CD4-positive, alpha-beta T cell (primary cell): ENCODE measurements around the gene GLB1L2. TPM values are rescaled to one million over a fixed set of nuclear protein-coding genes. Genes with fewer than 3 reads are reported as not detected.

Experiments
- ATAC-seq: fragments of 200-7000 bp; cut with Tn5 transposase; one replicate; pipeline ENCODE4 v1.10.0; 2022; ENCODE audit warnings: mild to moderate bottlenecking; ENCODE audit not compliant: poor library complexity
- CTCF ChIA-PET: fragments of 350-600 bp; sonication (Branson Sonifier 250); formaldehyde crosslinking; loops from one replicate; lab custom pipeline; 2021; ENCODE audit warnings: antibody characterized with exemption, inconsistent platforms; lab: Charles Lee
- POLR2A ChIA-PET: fragments of 350-600 bp; sonication (Branson Sonifier 250); formaldehyde crosslinking; loops from one replicate; lab custom pipeline; 2021; ENCODE audit warnings: antibody characterized with exemption, inconsistent platforms; lab: Charles Lee
- DNase-seq, 14 experiments: peaks; one replicate each; pipeline ENCODE4 v3.0.0-alpha.2; 2013 to 2020; ENCODE audit warnings: mixed read lengths in 2 of 14
- H3K27ac ChIP-seq, 2 donors: one replicate each; pipeline versions ENCODE4 v1.5.1 to v1.7.0; 2013; ENCODE audit warnings: low read length in 2 of 2, low read depth in 1 of 2, mild to moderate bottlenecking in 1 of 2
- H3K27me3 ChIP-seq, 2 experiments: 1 replicate in 1 of 2; 2 replicates in 1 of 2; pipeline versions ENCODE4 v1.6.1 to v1.7.0; 2013; ENCODE audit warnings: low read length in 2 of 2, control low read depth in 1 of 2, mild to moderate bottlenecking in 1 of 2, moderate library complexity in 1 of 2; ENCODE audit not compliant: insufficient read depth in 2 of 2, control insufficient read depth in 1 of 2
- H3K36me3 ChIP-seq: one replicate; pipeline ENCODE4 v1.6.1; 2013; ENCODE audit warnings: low read length, control low read depth; ENCODE audit not compliant: insufficient read depth
- H3K4me1 ChIP-seq: one replicate; pipeline ENCODE4 v1.6.1; 2013; ENCODE audit warnings: low read length, control low read depth; ENCODE audit not compliant: insufficient read depth
- H3K4me3 ChIP-seq: one replicate; pipeline ENCODE4 v1.5.1; 2013; ENCODE audit warnings: mild to moderate bottlenecking, low read length, moderate library complexity
- H3K9me3 ChIP-seq, 2 experiments: 1 replicate in 1 of 2; 2 replicates in 1 of 2; pipeline versions ENCODE4 v1.6.1 to v1.7.0; 2013; ENCODE audit warnings: low read length in 2 of 2, mild to moderate bottlenecking in 2 of 2, control low read depth in 1 of 2, moderate library complexity in 1 of 2; ENCODE audit not compliant: control insufficient read depth in 1 of 2, insufficient read depth in 1 of 2
- H3K27ac Mint-ChIP-seq: one replicate; pipeline ENCODE4 v1.8.0; 2020; ENCODE audit warnings: mixed read lengths
- H3K27me3 Mint-ChIP-seq: one replicate; pipeline ENCODE4 v1.8.0; 2021; ENCODE audit warnings: mixed read lengths
- H3K36me3 Mint-ChIP-seq: one replicate; pipeline ENCODE4 v1.8.0; 2021; ENCODE audit warnings: low read depth, mixed read lengths
- H3K4me1 Mint-ChIP-seq: one replicate; pipeline ENCODE4 v1.8.0; 2021; ENCODE audit warnings: low read depth, mixed read lengths
- H3K4me3 Mint-ChIP-seq: one replicate; pipeline ENCODE4 v1.8.0; 2020; ENCODE audit warnings: mild to moderate bottlenecking, mixed read lengths
- H3K9me3 Mint-ChIP-seq: one replicate; pipeline ENCODE4 v1.8.0; 2020; ENCODE audit warnings: mixed read lengths
- CTCF ChIP-seq: fragments of 200-600 bp; IDR thresholded peaks from one replicate; pipeline ENCODE4 v1.8.0; 2022; ENCODE audit warnings: antibody characterized with exemption, mild to moderate bottlenecking
- intact Hi-C, 2 experiments: fragments of 100-400 bp; cut with DNase I in 1 of 2; cut with micrococcal nuclease in 1 of 2; formaldehyde crosslinking; loops; one replicate each; pipeline versions ENCODE4 v1.15.1 to v1.9.0; 2023 to 2025; cut with DNase I, micrococcal nuclease
- total RNA-seq, 174 experiments: library from RNA in 2 of 174; stranded (reverse) in 2 of 174; gene quantifications; one replicate each; pipeline ENCODE4 v1.2.3 and lab custom pipeline; 2021 to 2026

Gene GLB1L2
- total RNA-seq, 2 experiments from 2014 or later: 0.59 to 0.63 TPM

- DNase-seq (no peak), ATAC-seq (no peak)
- ChIA-PET POLR2A (no interaction called here), CTCF (no interaction called here)
- H3K9me3 Mint-ChIP-seq: no peaks in the 10 kb centered on the region
- no peaks in the 10 kb centered on the region for H3K27me3 Mint-ChIP-seq
- no peaks in the 10 kb centered on the region for H3K36me3 ChIP-seq
- H3K4me1 Mint-ChIP-seq: no peaks in the 10 kb centered on the region
- H3K4me1 ChIP-seq: no peaks in the 10 kb centered on the region
- no peaks in the 10 kb centered on the region for H3K36me3 Mint-ChIP-seq
- no peaks in the 10 kb centered on the region for H3K27me3 ChIP-seq
- no peaks in the 10 kb centered on the region for H3K9me3 ChIP-seq
- intact Hi-C loops: no loop called here
- no peak for TF ChIP-seq CTCF
- no peak overlapping the region for H3K4me3 ChIP-seq
- no peak overlapping the region for H3K4me3 Mint-ChIP-seq
- no peak overlapping the region for H3K27ac ChIP-seq
- H3K27ac Mint-ChIP-seq: no peak overlapping the region
These were observed 42.4 kb downstream of the GLB1L2 start for GRCh38 chr11:134374171-134374570.

GRCh38 chr11:134374891-134375550 lies 43.2 kb downstream of the GLB1L2 start:
- intact Hi-C loops: no loop called here
- Histone ChIP-seq H3K4me3 (no peak overlapping the region), H3K4me1 (no peaks in the 10 kb centered on the region), H3K27ac (no peak overlapping the region), H3K9me3 (peaks cover 0 to 4% of the 10 kb centered on the region in 2 experiments), H3K36me3 (no peaks in the 10 kb centered on the region), H3K27me3 (no peaks in the 10 kb centered on the region)
- Mint-ChIP-seq H3K27ac (no peak overlapping the region), H3K4me3 (no peak overlapping the region), H3K36me3 (no peaks in the 10 kb centered on the region), H3K4me1 (no peaks in the 10 kb centered on the region), H3K9me3 (no peaks in the 10 kb centered on the region), H3K27me3 (no peaks in the 10 kb centered on the region)
- POLR2A ChIA-PET: no interaction called here
- no peak for ATAC-seq
- TF ChIP-seq CTCF: no peak
- CTCF ChIA-PET: no interaction called here
- DNase-seq: no peak

- ChIA-PET CTCF (no interaction called here), POLR2A (no interaction called here)
- no peaks in the 10 kb centered on the region for H3K9me3 Mint-ChIP-seq
- Histone ChIP-seq H3K9me3 (peaks cover 0 to 4% of the 10 kb centered on the region in 2 experiments), H3K4me1 (no peaks in the 10 kb centered on the region), H3K36me3 (no peaks in the 10 kb centered on the region), H3K27me3 (no peaks in the 10 kb centered on the region), H3K4me3 (no peak overlapping the region), H3K27ac (no peak overlapping the region)
- H3K36me3 Mint-ChIP-seq: no peaks in the 10 kb centered on the region
- no peak overlapping the region for H3K4me3 Mint-ChIP-seq
- no peaks in the 10 kb centered on the region for H3K4me1 Mint-ChIP-seq
- intact Hi-C loops: no loop called here
- TF ChIP-seq CTCF: no peak
- ATAC-seq (no peak), DNase-seq (no peak)
- H3K27me3 Mint-ChIP-seq: peaks cover 7% of the 10 kb centered on the region
- H3K27ac Mint-ChIP-seq: no peak overlapping the region
These were observed 44.5 kb downstream of the GLB1L2 start for GRCh38 chr11:134376150-134376921.
